ENCODE measurements around the gene RIMS1.
"Not testable (repeated sequence)": the region's sequence is repeated elsewhere in the genome, so short reads cannot be mapped to it uniquely, and the experiment has no call there.

RIMS1 gene

GRCh38 chr6:71994705-71995271, 108.4 kb downstream of the RIMS1 start:
- DNase-seq = no peak

- no peak for DNase-seq
Measured at GRCh38 chr6:71997341-71997740, 111.0 kb downstream of the RIMS1 start.

GRCh38 chr6:72002415-72002814, 116.1 kb downstream of the RIMS1 start:
- DNase-seq = no peak

GRCh38 chr6:72006591-72006990, 120.2 kb downstream of the RIMS1 start:
- DNase-seq = not testable (repeated sequence)

- DNase-seq = no peak
Measured at GRCh38 chr6:72022830-72023229, 136.5 kb downstream of the RIMS1 start.

GRCh38 chr6:72031471-72031870, 145.1 kb downstream of the RIMS1 start:
- no peak for DNase-seq

GRCh38 chr6:72032086-72032485, 145.7 kb downstream of the RIMS1 start:
- no peak for DNase-seq

GRCh38 chr6:72035486-72035885, 149.1 kb downstream of the RIMS1 start:
- DNase-seq = no peak

- DNase-seq = no peak
Measured at GRCh38 chr6:72035966-72036365, 149.6 kb downstream of the RIMS1 start.

GRCh38 chr6:72037006-72037405, 150.7 kb downstream of the RIMS1 start:
- no peak for DNase-seq

GRCh38 chr6:72040111-72040510, 153.8 kb downstream of the RIMS1 start:
- no peak for DNase-seq

- no peak for DNase-seq
Measured at GRCh38 chr6:72042088-72042487, 155.7 kb downstream of the RIMS1 start.

GRCh38 chr6:72048080-72048479, 161.7 kb downstream of the RIMS1 start:
- no peak for DNase-seq

GRCh38 chr6:72049376-72049775, 163.0 kb downstream of the RIMS1 start:
- no peak for DNase-seq

GRCh38 chr6:72061286-72061685, 174.9 kb downstream of the RIMS1 start:
- DNase-seq = no peak

GRCh38 chr6:72064399-72064975, 178.1 kb downstream of the RIMS1 start:
- no peak for DNase-seq

- no peak for DNase-seq
Measured at GRCh38 chr6:72078096-72078495, 191.7 kb downstream of the RIMS1 start.

- DNase-seq = no peak
Measured at GRCh38 chr6:72080260-72080941, 194.1 kb downstream of the RIMS1 start.

- no peak for DNase-seq
Measured at GRCh38 chr6:72081871-72082270, 195.5 kb downstream of the RIMS1 start.

GRCh38 chr6:72083976-72084375, 197.6 kb downstream of the RIMS1 start:
- no peak for DNase-seq

GRCh38 chr6:72084992-72085569, 198.7 kb downstream of the RIMS1 start:
- DNase-seq = no peak

- no peak for DNase-seq
Measured at GRCh38 chr6:72094506-72094905, 208.2 kb downstream of the RIMS1 start.

GRCh38 chr6:72102561-72102960, 216.2 kb downstream of the RIMS1 start:
- no peak for DNase-seq

- DNase-seq = no peak
Measured at GRCh38 chr6:72111611-72112010, 225.3 kb downstream of the RIMS1 start.

Data from CD4-positive, alpha-beta T cell treated with Interleukin-6 for 4 hours (primary cell).